Loucy (cell line): ENCODE results near the gene RPE.

Experiments used
- H2AFZ ChIP-seq: fragments of 200-600 bp; sonication (generic); 2 replicates; pipeline ENCODE4 v1.6.0; 2016; ENCODE audit warnings: antibody characterized with exemption, mild to moderate bottlenecking, low read length, moderate library complexity
- H3F3A ChIP-seq: fragments of 200-600 bp; 2 replicates; pipeline ENCODE4 v1.6.0; 2016; ENCODE audit warnings: antibody characterized with exemption, low read depth, mild to moderate bottlenecking
- H3K27me3 ChIP-seq: fragments of 200-600 bp; sonication (generic); 2 replicates; pipeline ENCODE4 v1.6.1; 2014; ENCODE audit warnings: low read length, mild to moderate bottlenecking; ENCODE audit not compliant: insufficient read depth, poor library complexity, severe bottlenecking
- H3K36me3 ChIP-seq: fragments of 200-600 bp; sonication (generic); 2 replicates; pipeline ENCODE4 v1.6.1; 2016; ENCODE audit warnings: low read length; ENCODE audit not compliant: insufficient read depth
- H3K4me1 ChIP-seq: fragments of 200-600 bp; sonication (generic); 2 replicates; pipeline ENCODE4 v1.5.1; 2014; ENCODE audit warnings: low read length, mild to moderate bottlenecking; ENCODE audit not compliant: insufficient read depth, poor library complexity, severe bottlenecking
- H3K4me2 ChIP-seq: fragments of 200-600 bp; sonication (generic); 2 replicates; pipeline ENCODE4 v1.6.0; 2014; ENCODE audit warnings: antibody characterized with exemption, low read length, low read depth, mild to moderate bottlenecking; ENCODE audit not compliant: poor library complexity, severe bottlenecking
- H3K4me3 ChIP-seq: fragments of 200-600 bp; sonication (generic); 2 replicates; pipeline ENCODE4 v1.5.1; 2014; ENCODE audit warnings: low read length, mild to moderate bottlenecking, mixed read lengths; ENCODE audit not compliant: poor library complexity, severe bottlenecking
- H3K79me2 ChIP-seq: fragments of 200-600 bp; sonication (generic); 2 replicates; pipeline ENCODE4 v1.6.1; 2014; ENCODE audit warnings: low read length; ENCODE audit not compliant: insufficient read depth
- H3K9ac ChIP-seq: fragments of 200-600 bp; sonication (generic); 2 replicates; pipeline ENCODE4 v1.6.0; 2014; ENCODE audit warnings: mild to moderate bottlenecking, low read depth, low read length, moderate library complexity; ENCODE audit not compliant: poor library complexity, severe bottlenecking
- H3K9me2 ChIP-seq: fragments of 200-600 bp; sonication (generic); replicated peaks from 2 replicates; pipeline ENCODE4 v1.6.1; 2016; ENCODE audit warnings: low read depth, low read length, mixed read lengths
- H3K9me3 ChIP-seq: fragments of 200-600 bp; sonication (generic); 2 replicates; pipeline ENCODE4 v1.6.1; 2014; ENCODE audit warnings: mild to moderate bottlenecking, antibody characterized with exemption, low read length, low read depth; ENCODE audit not compliant: insufficient read depth
- H4K20me1 ChIP-seq: fragments of 200-600 bp; sonication (generic); 2 replicates; pipeline ENCODE4 v1.6.0; 2014; ENCODE audit warnings: antibody characterized with exemption, low read length, mild to moderate bottlenecking; ENCODE audit not compliant: insufficient read depth, poor library complexity, severe bottlenecking
- EZH2phosphoT487 ChIP-seq: fragments of 200-600 bp; IDR thresholded peaks from 2 replicates; pipeline ENCODE4 v1.6.1; 2018; ENCODE audit warnings: antibody characterized with exemption, mild to moderate bottlenecking, moderate library complexity, borderline replicate concordance
- TF ChIP-seq, protein P1 (sequence below): fragments of 200-600 bp; sonication (generic); conservative IDR thresholded peaks from 2 replicates; pipeline ENCODE4 v1.5.1; 2014; ENCODE audit warnings: mild to moderate bottlenecking, antibody characterized with exemption, low read length

RPE gene

DNA sequence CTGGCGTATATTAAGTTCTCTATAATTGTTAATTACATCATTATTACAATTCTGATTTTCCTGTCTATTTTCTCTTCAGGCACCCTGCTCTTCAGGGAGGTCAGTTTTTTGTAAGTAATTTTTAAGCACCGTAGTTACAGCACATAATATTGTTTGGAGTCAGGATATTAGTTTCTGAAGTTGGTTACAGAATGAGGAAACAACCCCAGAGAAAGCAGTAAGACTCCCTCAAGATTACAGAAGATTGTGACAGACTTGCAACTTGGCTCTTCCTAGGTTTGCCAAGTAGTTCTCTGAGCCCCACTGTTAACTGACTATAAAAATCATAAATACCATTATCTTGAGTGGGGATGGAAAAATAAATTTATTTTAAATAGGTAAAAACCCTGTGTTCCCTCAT, 921 bp downstream of the RPE start:
- H3K79me2 ChIP-seq: peaks cover 59% of the 10 kb centered on the region
- no peaks in the 10 kb centered on the region for H3K27me3 ChIP-seq
- peak overlapping the region; percentile 83 for H3K9ac ChIP-seq
- H3K36me3 ChIP-seq: 0 out of 2 replicates have a peak, but pooled peaks cover 4% of the 10 kb centered on the region
- H3K9me3 ChIP-seq: no peaks in the 10 kb centered on the region
- H3K9me2 ChIP-seq: no peaks in the 10 kb centered on the region
- peak overlapping the region; percentile 82 for H3K4me2 ChIP-seq
- peaks cover 47% of the 10 kb centered on the region for H3K4me1 ChIP-seq
- peaks cover 54% of the 10 kb centered on the region for H4K20me1 ChIP-seq
- no peak overlapping the region for H2AFZ ChIP-seq
- no peaks in the 10 kb centered on the region for H3F3A ChIP-seq
- peak overlapping the region; percentile 87 for H3K4me3 ChIP-seq
- no peak for TF ChIP-seq EZH2phosphoT487
- TF ChIP-seq, protein P1, sequence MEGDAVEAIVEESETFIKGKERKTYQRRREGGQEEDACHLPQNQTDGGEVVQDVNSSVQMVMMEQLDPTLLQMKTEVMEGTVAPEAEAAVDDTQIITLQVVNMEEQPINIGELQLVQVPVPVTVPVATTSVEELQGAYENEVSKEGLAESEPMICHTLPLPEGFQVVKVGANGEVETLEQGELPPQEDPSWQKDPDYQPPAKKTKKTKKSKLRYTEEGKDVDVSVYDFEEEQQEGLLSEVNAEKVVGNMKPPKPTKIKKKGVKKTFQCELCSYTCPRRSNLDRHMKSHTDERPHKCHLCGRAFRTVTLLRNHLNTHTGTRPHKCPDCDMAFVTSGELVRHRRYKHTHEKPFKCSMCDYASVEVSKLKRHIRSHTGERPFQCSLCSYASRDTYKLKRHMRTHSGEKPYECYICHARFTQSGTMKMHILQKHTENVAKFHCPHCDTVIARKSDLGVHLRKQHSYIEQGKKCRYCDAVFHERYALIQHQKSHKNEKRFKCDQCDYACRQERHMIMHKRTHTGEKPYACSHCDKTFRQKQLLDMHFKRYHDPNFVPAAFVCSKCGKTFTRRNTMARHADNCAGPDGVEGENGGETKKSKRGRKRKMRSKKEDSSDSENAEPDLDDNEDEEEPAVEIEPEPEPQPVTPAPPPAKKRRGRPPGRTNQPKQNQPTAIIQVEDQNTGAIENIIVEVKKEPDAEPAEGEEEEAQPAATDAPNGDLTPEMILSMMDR: no peak

DNA sequence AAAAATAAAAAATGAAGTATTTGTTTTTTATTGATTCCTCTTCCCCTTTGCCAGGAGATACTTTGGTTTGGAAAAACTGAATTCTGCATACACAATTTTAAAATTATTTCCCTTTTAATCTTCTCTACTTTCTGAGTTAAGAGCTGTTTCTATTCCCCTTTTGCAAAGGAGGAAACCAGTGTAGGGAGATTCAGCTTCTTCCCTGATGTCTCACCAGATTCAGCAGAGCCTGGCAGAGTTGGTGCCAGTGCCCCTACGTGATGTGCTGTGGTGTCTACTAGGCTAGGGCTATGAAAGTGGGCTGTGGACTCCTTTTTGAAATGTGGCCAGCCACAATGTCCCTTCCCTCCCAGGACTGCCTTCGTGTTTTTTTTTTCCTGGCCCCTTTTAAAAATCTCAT, 2.4 kb downstream of the RPE start:
- Histone ChIP-seq H4K20me1 (peaks cover 64% of the 10 kb centered on the region), H3K9ac (peak overlapping the region; percentile 83), H3K4me3 (peak overlapping the region; percentile 87), H3K4me1 (peaks cover 50% of the 10 kb centered on the region), H3K36me3 (peaks cover 4% of the 10 kb centered on the region), H3K27me3 (no peaks in the 10 kb centered on the region), H3K79me2 (peaks cover 73% of the 10 kb centered on the region), H3F3A (no peaks in the 10 kb centered on the region), H3K9me2 (no peaks in the 10 kb centered on the region), H3K4me2 (peak overlapping the region; percentile 82), H3K9me3 (no peaks in the 10 kb centered on the region), H2AFZ (no peak overlapping the region)
- TF ChIP-seq, protein P1: no peak
- no peak for TF ChIP-seq EZH2phosphoT487

DNA sequence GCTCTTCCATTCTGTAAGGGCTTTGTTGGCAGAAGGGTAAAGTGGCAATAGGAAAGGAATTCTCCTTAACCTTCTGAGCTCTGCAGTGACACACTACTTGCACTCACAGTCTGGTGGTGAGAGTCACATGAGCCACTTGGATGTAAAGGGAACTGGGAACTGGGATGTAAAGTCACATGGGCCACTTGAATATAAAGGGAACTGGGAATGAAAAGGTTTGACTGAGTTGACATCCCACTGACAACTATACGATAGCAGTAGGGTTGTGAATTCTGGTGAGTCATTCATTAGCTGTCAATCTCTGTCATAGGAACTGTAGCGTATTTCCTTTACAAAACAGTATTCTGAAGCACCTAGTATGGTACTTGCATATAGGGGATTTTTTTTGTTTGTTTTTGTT, 5.5 kb downstream of the RPE start:
- H3K79me2 ChIP-seq: peaks cover 99% of the 10 kb centered on the region
- TF ChIP-seq, protein P1: no peak
- TF ChIP-seq EZH2phosphoT487: no peak
- H4K20me1 ChIP-seq: peaks cover 82% of the 10 kb centered on the region
- no peak overlapping the region for H3K9ac ChIP-seq
- H2AFZ ChIP-seq: no peak overlapping the region
- H3K9me2 ChIP-seq: no peaks in the 10 kb centered on the region
- no peaks in the 10 kb centered on the region for H3K9me3 ChIP-seq
- H3K27me3 ChIP-seq: no peaks in the 10 kb centered on the region
- H3K4me2 ChIP-seq: peak overlapping the region; percentile 82
- peak overlapping the region; percentile 87 for H3K4me3 ChIP-seq
- H3F3A ChIP-seq: no peaks in the 10 kb centered on the region
- H3K4me1 ChIP-seq: peaks cover 49% of the 10 kb centered on the region
- H3K36me3 ChIP-seq: peaks cover 19% of the 10 kb centered on the region
